H1 (cell line): Measurements from ENCODE around the gene RNPS1. TPM values are rescaled to one million over a fixed set of nuclear protein-coding genes. Genes with fewer than 3 reads are reported as not detected.

Source experiments
- CEBPB ChIP-seq: IDR thresholded peaks from 2 replicates; pipeline ENCODE4 v1.6.1; 2012; ENCODE audit warnings: low read depth, low read length
- EGR1 ChIP-seq: IDR thresholded peaks from 2 replicates; pipeline ENCODE4 v1.6.1; 2011; ENCODE audit warnings: low read depth, low read length, borderline replicate concordance
- MAFK ChIP-seq: IDR thresholded peaks from 2 replicates; pipeline ENCODE4 v1.6.1; 2012; ENCODE audit warnings: low read depth, mild to moderate bottlenecking, improper control_type of control experiment, low read length
- POLR2A ChIP-seq, 2 experiments: IDR thresholded peaks; 1 replicate in 1 of 2; 2 replicates in 1 of 2; pipeline ENCODE4 v1.6.1; 2011; ENCODE audit warnings: low read depth in 2 of 2, low read length in 2 of 2, mild to moderate bottlenecking in 2 of 2; ENCODE audit errors: control extremely low read depth in 1 of 2
- RAD21 ChIP-seq, 2 experiments: IDR thresholded peaks in 1 of 2; conservative IDR thresholded peaks in 1 of 2; 2 replicates each; pipeline ENCODE4 v1.6.1; 2011; ENCODE audit warnings: low read depth in 2 of 2, low read length in 2 of 2, improper control_type of control experiment in 1 of 2, inconsistent platforms in 1 of 2, mild to moderate bottlenecking in 1 of 2, moderate library complexity in 1 of 2
- RXRA ChIP-seq: IDR thresholded peaks from 2 replicates; pipeline ENCODE4 v1.6.1; 2011; ENCODE audit warnings: low read depth, mild to moderate bottlenecking, low read length, moderate library complexity; ENCODE audit not compliant: insufficient read depth
- ZNF274 ChIP-seq: IDR thresholded peaks from 2 replicates; pipeline ENCODE4 v1.7.0; 2012; ENCODE audit warnings: low read length, borderline replicate concordance; ENCODE audit errors: extremely low read depth
- polyA plus RNA-seq, 7 experiments: library from polyadenylated mRNA; depleted of rRNA in 3 of 7; stranded (reverse) in 5 of 7; unstranded in 2 of 7; fragments of >200 nt in 5 of 7; fragments of 200-250 nt in 2 of 7; gene quantifications; 1 replicate in 5 of 7; 2 replicates in 1 of 7; 4 replicates in 1 of 7; pipeline versions ENCODE4 v1.2.1 to v1.2.3, GENCODE V29; 2011 to 2013; ENCODE audit warnings: missing spikeins in 2 of 7, mixed read lengths in 2 of 7
- total RNA-seq: library from RNA; stranded (reverse); fragmentation: NEBNext Ultra II Directional; extraction: Animal tissue kit (Norgen Biotek cat#: 25700); gene quantifications from 2 replicates; pipeline ENCODE4 v1.2.1, GENCODE V29; 2021

Gene RNPS1
- total and polyA plus RNA-seq, 2 of the 8 experiments (the other 6 are each of a cell fraction or from before 2014, with no cell fraction given), result 330 to 350 TPM

GRCh38 chr16:2238150-2238837 lies 29.6 kb downstream of the RNPS1 start (continued):
- TF ChIP-seq RAD21 (IDR thresholded peaks at IDR 0.05 in 1 of 2, conservative IDR thresholded peaks at IDR 0.05 in 1 of 2; ENCODE audit: low read depth in 2 of 2, low read length in 2 of 2), result peak in 1 of 2 experiments; percentile 22; a peak in 1 of 4 replicates
- TF ChIP-seq CEBPB, result no peak
- peak in 1 of 2 experiments; percentile 16; a peak in 2 of 3 replicates for TF ChIP-seq POLR2A (IDR thresholded peaks at IDR 0.05; ENCODE audit: control extremely low read depth in 1 of 2, low read depth in 2 of 2, low read length in 2 of 2)
- no peak for TF ChIP-seq RXRA
- no peak for TF ChIP-seq MAFK
- TF ChIP-seq EGR1, result no peak
- TF ChIP-seq ZNF274, result no peak
